Keratinocyte (primary cell): ENCODE results near the gene LYPD1. TPM values are rescaled to one million over a fixed set of nuclear protein-coding genes. Genes with fewer than 3 reads are reported as not detected.

Experiments
- DNase-seq: peaks from one replicate; pipeline ENCODE4 v3.0.0-alpha.2; 2011; ENCODE audit warnings: low read depth, missing footprints, low spot score
- FAIRE-seq: peaks from 2 replicates; lab custom pipeline; 2011; peaks lifted over from hg19 to GRCh38; lab: Jason Lieb, UNC
- H2AFZ ChIP-seq: 2 replicates; pipeline ENCODE4 v1.6.0; 2012; ENCODE audit warnings: low read length, control low read depth, inconsistent platforms; ENCODE audit not compliant: control insufficient read depth
- H3K27ac ChIP-seq: 2 replicates; pipeline ENCODE4 v1.5.1; 2011; ENCODE audit warnings: low read length; ENCODE audit not compliant: control insufficient read depth, insufficient read depth
- H3K27me3 ChIP-seq: 3 replicates; pipeline ENCODE4 v1.6.0; 2011; ENCODE audit warnings: low read length; ENCODE audit not compliant: control insufficient read depth, insufficient read depth; ENCODE audit errors: extremely low read depth
- H3K36me3 ChIP-seq, 2 experiments: 2 replicates in 1 of 2; 3 replicates in 1 of 2; pipeline ENCODE4 v1.5.1; 2011; ENCODE audit warnings: low read length in 2 of 2, mild to moderate bottlenecking in 1 of 2; ENCODE audit not compliant: control insufficient read depth in 2 of 2, insufficient read depth in 2 of 2; ENCODE audit errors: extremely low read depth in 1 of 2
- H3K4me1 ChIP-seq: 3 replicates; pipeline ENCODE4 v1.5.1; 2011; ENCODE audit warnings: low read length; ENCODE audit not compliant: control insufficient read depth, insufficient read depth; ENCODE audit errors: extremely low read depth
- H3K4me2 ChIP-seq: 3 replicates; pipeline ENCODE4 v1.6.0; 2011; ENCODE audit warnings: low read depth, low read length; ENCODE audit not compliant: control insufficient read depth, insufficient read depth; ENCODE audit errors: extremely low read depth
- H3K4me3 ChIP-seq, 3 experiments: fragments of 200-600 bp in 1 of 3; sonication (generic) in 1 of 3; 2 replicates in 2 of 3; 3 replicates in 1 of 3; pipeline ENCODE4 v1.5.1; 2011 to 2016; ENCODE audit warnings: low read length in 3 of 3, mild to moderate bottlenecking in 3 of 3, control low read depth in 2 of 3, inconsistent platforms in 1 of 3, low read depth in 1 of 3, mixed read lengths in 1 of 3, mixed run types in 1 of 3, moderate library complexity in 1 of 3; ENCODE audit not compliant: control insufficient read depth in 2 of 3, insufficient read depth in 2 of 3; ENCODE audit errors: extremely low read depth in 1 of 3
- H3K79me2 ChIP-seq: 2 replicates; pipeline ENCODE4 v1.6.0; 2012; ENCODE audit warnings: low read length; ENCODE audit not compliant: control insufficient read depth, insufficient read depth
- H3K9ac ChIP-seq: 3 replicates; pipeline ENCODE4 v1.6.0; 2011; ENCODE audit warnings: low read length; ENCODE audit not compliant: control insufficient read depth, insufficient read depth; ENCODE audit errors: extremely low read depth
- H3K9me1 ChIP-seq: 3 replicates; pipeline ENCODE4 v1.6.0; 2011; ENCODE audit warnings: low read length; ENCODE audit not compliant: control insufficient read depth, insufficient read depth; ENCODE audit errors: extremely low read depth
- H3K9me3 ChIP-seq: 2 replicates; pipeline ENCODE4 v1.5.1; 2012; ENCODE audit warnings: low read depth, low read length; ENCODE audit not compliant: control insufficient read depth
- H4K20me1 ChIP-seq: 3 replicates; pipeline ENCODE4 v1.6.0; 2011; ENCODE audit warnings: low read length; ENCODE audit not compliant: control insufficient read depth, insufficient read depth; ENCODE audit errors: extremely low read depth
- EZH2 ChIP-seq: IDR thresholded peaks from one replicate; pipeline ENCODE4 v1.6.1; 2012; ENCODE audit warnings: inconsistent platforms, mild to moderate bottlenecking, low read length, moderate library complexity
- dilution Hi-C: fragments of 300-500 bp; cut with MboI; formaldehyde crosslinking; loops from one replicate; pipeline ENCODE4 v1.7.0; 2020; ENCODE audit warnings: low sequenced_read_pairs; ENCODE audit not compliant: extremely low pct_ligation_motif_present
- polyA plus RNA-seq, 5 experiments: library from polyadenylated mRNA; depleted of rRNA in 3 of 5; stranded (reverse) in 3 of 5; stranded (forward) in 1 of 5; unstranded in 1 of 5; fragments of >200 nt; gene quantifications; 1 replicate in 1 of 5; 2 replicates in 3 of 5; 3 replicates in 1 of 5; pipeline versions ENCODE4 v1.2.1 to v1.2.3, GENCODE V29; 2011 to 2012; ENCODE audit warnings: missing spikeins in 2 of 5, low read depth in 1 of 5, low replicate concordance in 1 of 5
- TF ChIP-seq, protein P1 (sequence below), 3 experiments: IDR thresholded peaks in 1 of 3; conservative IDR thresholded peaks in 1 of 3; optimal IDR thresholded peaks in 1 of 3; 2 replicates in 2 of 3; 3 replicates in 1 of 3; pipeline versions ENCODE3 to v1.5.1; 2011; ENCODE audit warnings: low read length in 3 of 3, mild to moderate bottlenecking in 3 of 3, moderate library complexity in 2 of 3, control low read depth in 1 of 3, inconsistent platforms in 1 of 3; ENCODE audit not compliant: insufficient read depth in 2 of 3; ENCODE audit errors: extremely low read depth in 1 of 3

Gene LYPD1
- polyA plus RNA-seq, 1 donor (not counting 4 experiments of a cell fraction or from before 2014, with no cell fraction given), result 0.03 TPM

- no peaks in the 10 kb centered on the region for H3K9me1 ChIP-seq
- H3K4me3 ChIP-seq, result no peak overlapping the region
- no peak for TF ChIP-seq EZH2
- TF ChIP-seq, protein P1, sequence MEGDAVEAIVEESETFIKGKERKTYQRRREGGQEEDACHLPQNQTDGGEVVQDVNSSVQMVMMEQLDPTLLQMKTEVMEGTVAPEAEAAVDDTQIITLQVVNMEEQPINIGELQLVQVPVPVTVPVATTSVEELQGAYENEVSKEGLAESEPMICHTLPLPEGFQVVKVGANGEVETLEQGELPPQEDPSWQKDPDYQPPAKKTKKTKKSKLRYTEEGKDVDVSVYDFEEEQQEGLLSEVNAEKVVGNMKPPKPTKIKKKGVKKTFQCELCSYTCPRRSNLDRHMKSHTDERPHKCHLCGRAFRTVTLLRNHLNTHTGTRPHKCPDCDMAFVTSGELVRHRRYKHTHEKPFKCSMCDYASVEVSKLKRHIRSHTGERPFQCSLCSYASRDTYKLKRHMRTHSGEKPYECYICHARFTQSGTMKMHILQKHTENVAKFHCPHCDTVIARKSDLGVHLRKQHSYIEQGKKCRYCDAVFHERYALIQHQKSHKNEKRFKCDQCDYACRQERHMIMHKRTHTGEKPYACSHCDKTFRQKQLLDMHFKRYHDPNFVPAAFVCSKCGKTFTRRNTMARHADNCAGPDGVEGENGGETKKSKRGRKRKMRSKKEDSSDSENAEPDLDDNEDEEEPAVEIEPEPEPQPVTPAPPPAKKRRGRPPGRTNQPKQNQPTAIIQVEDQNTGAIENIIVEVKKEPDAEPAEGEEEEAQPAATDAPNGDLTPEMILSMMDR (optimal IDR thresholded peaks at IDR 0.05 in 1 of 3, IDR thresholded peaks at IDR 0.05 in 1 of 3, conservative IDR thresholded peaks at IDR 0.05 in 1 of 3; ENCODE audit: extremely low read depth in 1 of 3, insufficient read depth in 2 of 3, low read length in 3 of 3), result no peak
- dilution Hi-C loops, result no loop called here
- no peaks in the 10 kb centered on the region for H3K36me3 ChIP-seq
- FAIRE-seq (no peak), DNase-seq (no peak)
- no peak overlapping the region for H3K9ac ChIP-seq
- H3K79me2 ChIP-seq, result no peaks in the 10 kb centered on the region
- H3K4me2 ChIP-seq, result no peak overlapping the region
- H4K20me1 ChIP-seq, result no peaks in the 10 kb centered on the region
- no peaks in the 10 kb centered on the region for H3K27me3 ChIP-seq
- H2AFZ ChIP-seq, result no peak overlapping the region
- H3K4me1 ChIP-seq, result no peaks in the 10 kb centered on the region
- no peak overlapping the region for H3K27ac ChIP-seq
- no peaks in the 10 kb centered on the region for H3K9me3 ChIP-seq
Observed at GRCh38 chr2:132678483-132678882, 8.5 kb upstream of the LYPD1 start.

DNA sequence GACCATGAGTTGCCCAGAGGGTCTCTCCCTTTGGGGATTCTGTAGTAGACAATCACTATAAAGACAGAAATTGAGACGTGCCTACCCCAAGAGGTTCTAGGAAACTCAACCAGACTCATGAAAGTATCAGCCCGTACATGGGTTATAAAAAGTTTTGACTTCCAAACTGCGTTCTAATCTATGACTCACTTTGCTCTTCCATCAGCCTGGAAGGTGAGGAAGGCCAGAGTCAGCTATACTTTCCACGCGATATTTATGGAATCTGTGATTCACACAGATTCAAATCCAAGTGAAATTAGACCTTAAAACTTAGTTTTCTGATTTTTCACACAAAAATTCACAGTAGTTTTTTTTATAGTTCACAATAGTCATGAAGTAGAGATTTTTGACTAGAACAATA is 7.7 kb upstream of the LYPD1 start:
- H3K9ac ChIP-seq, result no peak overlapping the region
- H3K9me1 ChIP-seq, result no peaks in the 10 kb centered on the region
- H3K9me3 ChIP-seq, result no peaks in the 10 kb centered on the region
- H3K27ac ChIP-seq, result no peak overlapping the region
- DNase-seq (no peak), FAIRE-seq (no peak)
- no peaks in the 10 kb centered on the region for H4K20me1 ChIP-seq
- TF ChIP-seq, protein P1 (optimal IDR thresholded peaks at IDR 0.05 in 1 of 3, IDR thresholded peaks at IDR 0.05 in 1 of 3, conservative IDR thresholded peaks at IDR 0.05 in 1 of 3; ENCODE audit: extremely low read depth in 1 of 3, insufficient read depth in 2 of 3, low read length in 3 of 3), result no peak
- no peak for TF ChIP-seq EZH2
- H2AFZ ChIP-seq, result no peak overlapping the region
- dilution Hi-C loops, result no loop called here
- H3K36me3 ChIP-seq, result no peaks in the 10 kb centered on the region
- no peaks in the 10 kb centered on the region for H3K27me3 ChIP-seq
- no peaks in the 10 kb centered on the region for H3K79me2 ChIP-seq
- no peaks in the 10 kb centered on the region for H3K4me1 ChIP-seq
- no peak overlapping the region for H3K4me2 ChIP-seq
- H3K4me3 ChIP-seq, result no peak overlapping the region
